Heart left ventricle (tissue), 16 donors: Measurements from ENCODE around the gene EML1. TPM values are rescaled to one million over a fixed set of nuclear protein-coding genes. Genes with fewer than 3 reads are reported as not detected.

Source experiments
- ATAC-seq, 4 donors: fragments of 200-7000 bp; cut with Tn5 transposase; one replicate each; pipeline ENCODE4 v1.9.1; 2020 to 2022; ENCODE audit warnings: moderate library complexity in 4 of 4, mild to moderate bottlenecking in 3 of 4, moderate number of reproducible peaks in 1 of 4
- DNase-seq, 5 donors: peaks; one replicate each; pipeline ENCODE4 v3.0.0-alpha.2; 2020
- H3K27ac ChIP-seq, 12 donors: fragments of 200-600 bp; sonication (generic) in 4 of 12; one replicate each; pipeline versions ENCODE4 v1.5.0 to v1.8.0; 2016 to 2022; ENCODE audit warnings: mild to moderate bottlenecking in 2 of 12
- H3K27me3 ChIP-seq, 9 donors: fragments of 200-600 bp; sonication (generic) in 2 of 9; one replicate each; pipeline versions ENCODE4 v1.5.1 to v1.8.0; 2016 to 2022; ENCODE audit warnings: mild to moderate bottlenecking in 3 of 9
- H3K36me3 ChIP-seq, 9 donors: fragments of 200-600 bp; sonication (generic) in 2 of 9; one replicate each; pipeline versions ENCODE4 v1.5.0 to v1.8.0; 2018 to 2022; ENCODE audit warnings: mild to moderate bottlenecking in 2 of 9
- H3K4me1 ChIP-seq, 12 donors: fragments of 200-600 bp; sonication (generic) in 4 of 12; one replicate each; pipeline versions ENCODE4 v1.5.0 to v1.8.0; 2016 to 2022; ENCODE audit warnings: mild to moderate bottlenecking in 3 of 12
- H3K4me3 ChIP-seq, 12 donors: fragments of 200-600 bp; sonication (generic) in 4 of 12; one replicate each; pipeline versions ENCODE4 v1.5.0 to v1.8.0; 2017 to 2022; ENCODE audit warnings: mild to moderate bottlenecking in 9 of 12, moderate library complexity in 4 of 12
- H3K9me3 ChIP-seq, 12 donors: fragments of 200-600 bp; sonication (generic) in 4 of 12; one replicate each; pipeline versions ENCODE4 v1.5.0 to v1.8.0; 2016 to 2022; ENCODE audit warnings: mild to moderate bottlenecking in 1 of 12
- CTCF ChIP-seq, 12 donors: fragments of 200-600 bp; sonication (generic) in 4 of 12; IDR thresholded peaks; one replicate each; pipeline versions ENCODE4 v1.5.0 to v1.8.0; 2018 to 2022; ENCODE audit warnings: antibody characterized with exemption in 12 of 12, mild to moderate bottlenecking in 5 of 12
- POLR2A ChIP-seq, 2 donors: fragments of 450-650 bp; IDR thresholded peaks; one replicate each; pipeline ENCODE4 v1.6.1; 2017; ENCODE audit warnings: antibody characterized with exemption in 2 of 2, mild to moderate bottlenecking in 2 of 2, moderate library complexity in 2 of 2
- WGBS, 4 donors: extraction: QIAGEN DNeasy Blood & Tissue Kit in 2 of 4; methylation state at CpG; one replicate each; pipeline versions ENCODE4 v1.1.5 to v1.1.7; 2013 to 2018; 5-methylcytosine and 5-hydroxymethylcytosine counted together
- intact Hi-C, 10 donors: fragments of 100-400 bp; cut with DNase I; formaldehyde crosslinking; loops; one replicate each; pipeline versions ENCODE4 v1.11.1 to v1.14.2; 2022
- polyA plus RNA-seq, 2 donors: library from polyadenylated mRNA; stranded (reverse); fragments of 200-250 nt; gene quantifications; one replicate each; pipeline ENCODE4 v1.2.3, GENCODE V29; 2013
- total RNA-seq, 9 donors: library from RNA; depleted of rRNA in 2 of 9; stranded (reverse); fragments of >200 nt in 2 of 9; fragmentation: NEBNext Ultra II Directional in 3 of 9; extraction: Animal tissue kit (Norgen Biotek cat#: 25700) in 3 of 9; gene quantifications; one replicate each; pipeline versions ENCODE4 v1.1.0 to v1.2.4, GENCODE V29; 2016 to 2023
- donor health status: ischemic (EF 13 %, LVEDD 7.1; RV severe dilation, severe dysfunction).
- donor health status: healthy with polysubstance abuse.
- donor health status: DM: no; HTN: yes; CAD: no.
- donor health status: DM: no; HTN: no; CAD: no.
- donor health status: ischemic (EF 25% LVEDD 6.9; RV normal size, moderate dysfunction).
- donor health status: ischemic (EF 25% LVEDD 5.7; RV mildly dilated, moderate dysfunction).
- donor health status: healthy.
- donor health status: DM: yes; HTN: yes; CAD: no.
- donor health status: ischemic (EF 35%, LVEDD 5.7; RV mildly dilated, moderate dysfunction).
- donor health status: nonischemic (EF 11% LVEDD 7.7; RV severe dilation, severe dysfunction).
- donor health status: DM: yes; HTN: yes; CAD: no.
- donor health status: PGD.
- donor health status: ischemic (EF 29% LVEDD 5.4; RV normal size, mild dysfunction).
- donor health status: nonischemic (EF 23%, LVEDD 6.1; RV moderate dilation, normal function).

EML1 gene
- total and polyA plus RNA-seq, 11 donors: 7.4 to 49.7 (median 39.3) TPM

- peak in 1 of 5 donors; percentile 17 for DNase-seq
- no peaks in the 10 kb centered on the region for H3K27me3 ChIP-seq
- intact Hi-C loops: no loop called here
- peak in 1 of 12 donors; percentile 9 for TF ChIP-seq CTCF (IDR thresholded peaks at IDR 0.05)
- no peak for TF ChIP-seq POLR2A (IDR thresholded peaks at IDR 0.05)
- H3K27ac ChIP-seq: peak overlapping the region in 6 of 12 donors; percentile 36 to 64 (median 53)
- no peaks in the 10 kb centered on the region for H3K36me3 ChIP-seq
- 74 to 91% (median 87%) methylated on average over 13 of the region's 13 CpGs for WGBS, 4 donors
- H3K4me3 ChIP-seq: no peak overlapping the region
- H3K9me3 ChIP-seq: no peaks in the 10 kb centered on the region
- no peak for ATAC-seq
- H3K4me1 ChIP-seq: peaks cover 22 to 89% (median 51%) of the 10 kb centered on the region in 12 donors
Measured at GRCh38 chr14:99749142-99749541, 44.1 kb upstream of the EML1 start.

- Histone ChIP-seq H3K27ac (peak overlapping the region in 7 of 12 donors; percentile 36 to 64 (median 48)), H3K36me3 (no peaks in the 10 kb centered on the region), H3K4me3 (no peak overlapping the region), H3K27me3 (no peaks in the 10 kb centered on the region), H3K4me1 (peaks cover 22 to 93% (median 59%) of the 10 kb centered on the region in 12 donors), H3K9me3 (no peaks in the 10 kb centered on the region)
- 26 to 40% (median 34%) methylated on average over 17 to 23 of the region's 23 CpGs for WGBS, 4 donors
- TF ChIP-seq CTCF (IDR thresholded peaks at IDR 0.05): no peak
- no peak for TF ChIP-seq POLR2A (IDR thresholded peaks at IDR 0.05)
- intact Hi-C loops: no loop called here
- peak in 3 of 4 donors; percentile 6 to 16 (median 12) for ATAC-seq
- peak in 3 of 5 donors; percentile 61 to 68 (median 64) for DNase-seq
Measured at GRCh38 chr14:99749763-99750715, 43.2 kb upstream of the EML1 start.

- no peak for TF ChIP-seq CTCF (IDR thresholded peaks at IDR 0.05)
- ATAC-seq (no peak), DNase-seq (no peak)
- Histone ChIP-seq H3K9me3 (no peaks in the 10 kb centered on the region), H3K36me3 (no peaks in the 10 kb centered on the region), H3K27ac (peak overlapping the region in 2 of 12 donors; percentile 58 to 77), H3K4me3 (no peak overlapping the region), H3K4me1 (peaks cover 23 to 93% (median 61%) of the 10 kb centered on the region in 12 donors), H3K27me3 (no peaks in the 10 kb centered on the region)
- 92 to 95% (median 94%) methylated on average over 11 of the region's 11 CpGs for WGBS, 4 donors
- intact Hi-C loops: no loop called here
Measured at GRCh38 chr14:99750746-99751450, 42.3 kb upstream of the EML1 start.
